Stimulated activated CD8-positive, alpha-beta memory T cell treated with anti-CD3 and anti-CD28 coated beads, Interleukin-7, amount 100 ng/mL, for 4 hours (primary cell): Measurements from ENCODE around the gene PAPPA2.

Experiments
- DNase-seq, 2 donors: peaks; one replicate each; pipeline ENCODE4 v3.0.0-alpha.2; 2020; ENCODE audit warnings: low read depth in 2 of 2

Gene PAPPA2

DNA sequence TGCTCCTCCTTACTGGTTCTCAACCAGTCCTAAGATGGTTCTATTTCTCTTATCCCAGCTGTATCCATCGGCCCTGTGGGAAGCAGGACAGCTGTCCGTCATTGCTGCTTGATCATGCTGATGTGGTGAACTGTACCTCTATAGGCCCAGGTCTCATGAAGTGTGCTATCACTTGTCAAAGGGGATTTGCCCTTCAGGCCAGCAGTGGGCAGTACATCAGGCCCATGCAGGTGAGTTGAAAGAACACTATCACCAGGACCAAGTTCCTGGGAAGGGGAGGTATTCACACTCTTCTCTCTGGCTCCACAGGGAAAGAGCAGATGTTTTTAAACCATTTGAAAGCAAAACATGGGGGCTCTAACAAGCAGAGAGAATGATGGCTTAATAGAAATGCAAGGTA, 302.6 kb downstream of the PAPPA2 start:
- DNase-seq: no peak

DNA sequence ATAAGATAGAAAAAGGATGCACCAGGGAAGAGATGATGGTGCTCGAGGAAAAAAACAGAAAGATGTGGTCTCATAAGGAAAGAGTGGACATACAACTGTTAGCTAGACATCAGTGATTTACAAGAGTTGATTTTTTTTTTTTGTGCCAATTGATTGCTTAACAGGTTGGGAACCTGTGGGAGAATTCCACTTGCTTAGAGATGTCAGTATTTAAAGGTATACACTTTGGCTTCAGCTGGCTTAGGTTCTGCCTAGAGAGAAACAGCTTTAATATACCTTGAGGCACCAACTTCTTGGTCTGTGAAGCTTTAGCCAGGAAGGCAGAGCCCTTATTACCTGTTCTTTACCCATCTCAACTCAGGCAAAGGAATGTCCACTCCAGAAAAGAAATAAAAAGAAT, 303.8 kb downstream of the PAPPA2 start:
- DNase-seq: no peak

DNA sequence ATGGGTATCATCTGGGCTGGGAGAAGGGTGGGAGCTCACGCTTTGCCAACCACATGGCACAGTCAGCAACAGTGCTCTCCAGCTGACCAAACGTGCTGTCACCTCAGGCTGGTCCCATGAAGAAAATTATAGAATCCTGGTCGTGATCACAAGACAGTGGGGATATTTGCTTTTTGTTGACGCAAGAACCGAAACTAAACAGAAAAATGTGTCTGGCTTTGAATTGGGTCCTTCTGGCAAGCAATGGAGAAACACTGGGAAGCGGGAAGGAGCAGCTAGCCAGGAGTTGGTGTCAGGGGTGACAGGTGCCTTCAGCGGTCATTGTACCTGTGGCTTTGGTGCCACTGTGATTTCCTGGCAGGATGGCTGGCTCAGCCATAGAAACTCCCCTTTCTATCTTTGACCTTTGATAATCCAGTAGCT, 304.8 kb downstream of the PAPPA2 start:
- no peak for DNase-seq

DNA sequence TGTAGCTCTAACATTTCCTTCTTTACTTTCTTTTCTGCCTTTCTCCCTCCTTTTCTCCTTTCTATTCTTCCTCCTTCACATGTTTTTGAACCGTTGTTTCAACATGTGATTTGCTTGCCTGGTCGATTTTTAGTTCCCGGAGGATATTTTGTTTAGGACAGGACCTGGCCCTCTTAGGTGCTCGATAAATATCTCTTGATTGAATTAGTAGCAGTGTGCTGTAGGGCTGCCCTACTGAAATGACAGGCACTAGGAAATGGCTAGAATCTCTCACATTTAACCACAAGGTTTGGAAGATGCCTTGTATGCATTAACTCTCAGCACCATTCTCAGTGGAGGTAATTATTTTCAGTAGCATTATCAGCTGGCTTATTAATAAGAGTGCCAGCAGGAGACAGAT, 305.6 kb downstream of the PAPPA2 start:
- DNase-seq: no peak

DNA sequence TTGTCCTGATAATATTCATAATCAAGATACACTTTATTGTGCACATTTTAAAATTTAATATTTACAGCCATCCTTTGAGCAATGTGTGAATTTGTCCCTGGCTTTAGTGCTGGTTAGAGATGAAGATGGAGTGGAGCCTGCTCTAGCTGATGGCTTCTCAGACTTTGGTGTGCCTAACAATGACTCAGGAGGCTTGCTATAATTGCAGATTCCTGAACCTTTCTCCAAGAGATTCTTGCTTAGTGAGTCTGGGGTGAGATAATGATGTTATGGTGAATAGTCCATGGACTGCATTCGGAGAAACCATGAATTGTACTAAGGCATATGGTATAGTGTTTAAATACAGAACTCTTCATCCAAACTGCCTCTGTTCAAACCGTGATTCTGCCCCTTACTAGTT, 307.1 kb downstream of the PAPPA2 start:
- no peak for DNase-seq

DNA sequence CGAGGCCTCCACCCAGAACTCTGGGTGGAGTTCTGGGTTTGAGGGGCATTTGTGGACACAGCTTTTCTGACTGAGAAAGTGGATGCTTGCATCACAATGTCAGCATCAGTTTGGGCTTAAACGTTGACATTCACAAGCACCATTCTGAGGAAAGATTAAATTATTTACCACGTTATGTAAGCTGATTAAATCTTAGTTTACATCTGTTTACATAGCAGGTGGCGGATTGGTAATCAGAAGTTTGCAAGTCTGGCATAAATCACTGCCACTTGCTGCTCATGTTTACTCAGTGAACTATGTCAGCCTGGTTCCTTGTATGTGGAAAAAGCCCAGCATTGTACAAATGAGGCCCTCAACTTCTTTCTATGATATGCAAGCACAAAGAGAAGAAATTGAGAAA, 310.1 kb downstream of the PAPPA2 start:
- DNase-seq: no peak

DNA sequence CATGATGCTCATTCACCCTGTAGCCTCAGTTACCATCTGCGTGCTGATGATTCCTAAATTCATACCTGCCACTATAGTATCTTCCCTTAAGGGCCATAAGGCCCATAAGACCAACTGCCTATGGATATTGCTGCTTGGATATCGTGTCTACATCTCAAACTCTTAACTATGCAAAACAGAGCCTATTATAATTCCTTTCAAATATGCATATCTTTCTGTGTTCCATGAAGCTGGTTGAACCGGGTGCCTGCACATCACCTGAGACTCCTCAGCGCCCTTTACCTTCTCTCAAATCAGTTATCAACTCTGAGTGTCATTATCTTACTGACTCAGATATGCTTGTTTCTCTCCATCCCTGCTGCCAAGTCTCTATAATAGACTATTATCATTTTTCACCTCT, 311.2 kb downstream of the PAPPA2 start:
- no peak for DNase-seq

DNA sequence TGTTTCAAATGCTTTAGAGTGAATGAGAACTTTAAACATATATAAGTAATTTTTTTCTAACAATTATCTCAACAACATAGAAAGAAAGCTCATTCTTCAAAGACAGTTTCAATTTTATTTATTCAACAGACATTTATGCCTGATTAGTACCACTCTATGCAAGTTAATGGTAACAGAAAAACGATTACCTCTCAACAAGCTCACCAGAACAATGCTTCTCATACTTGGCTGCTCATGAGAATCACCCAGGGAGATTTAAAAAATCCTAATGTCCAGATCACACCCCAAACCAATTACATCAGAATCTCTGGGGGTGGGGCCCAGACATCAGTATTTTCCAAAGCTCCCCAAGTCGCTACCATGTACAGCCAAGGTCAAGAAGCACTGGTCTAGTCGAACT, 312.4 kb downstream of the PAPPA2 start:
- no peak for DNase-seq

DNA sequence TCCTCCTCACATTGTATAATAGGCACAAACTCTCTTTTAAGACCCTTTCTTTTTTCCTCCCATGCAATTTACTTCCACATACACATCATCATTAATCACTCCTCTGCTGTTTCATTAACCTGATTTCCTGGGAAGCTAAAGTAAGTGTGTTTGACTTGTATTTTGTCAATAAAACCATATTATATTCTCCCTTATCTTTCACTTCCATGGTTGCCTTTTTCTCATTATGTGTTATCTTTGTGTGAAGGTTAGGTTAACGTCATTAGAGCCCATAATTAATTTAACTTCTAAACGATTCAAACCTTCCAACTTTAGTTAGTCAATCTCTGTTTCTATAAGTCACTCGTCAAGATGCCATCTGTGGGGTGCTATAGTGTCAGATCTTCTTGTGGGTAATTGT, 313.0 kb downstream of the PAPPA2 start:
- DNase-seq: no peak

DNA sequence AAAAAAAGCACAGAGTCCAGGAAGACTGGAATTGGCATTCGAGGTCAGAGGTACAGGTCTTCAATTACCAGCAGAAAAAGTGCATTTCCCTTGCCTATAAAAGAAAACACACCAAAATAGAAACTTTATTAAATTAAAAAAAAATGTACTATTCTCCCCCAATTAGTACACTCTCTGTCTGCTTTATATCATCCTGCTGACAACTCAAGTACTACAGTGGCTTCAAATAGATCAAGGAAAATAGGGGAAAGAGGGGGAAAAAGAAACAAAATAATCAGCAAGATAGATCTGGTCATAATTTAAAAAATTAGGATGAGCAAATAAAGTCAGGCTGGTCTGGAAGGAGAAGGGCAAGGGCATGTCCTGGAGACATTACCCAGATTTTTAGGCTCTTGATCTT, 315.1 kb downstream of the PAPPA2 start:
- no peak for DNase-seq

DNA sequence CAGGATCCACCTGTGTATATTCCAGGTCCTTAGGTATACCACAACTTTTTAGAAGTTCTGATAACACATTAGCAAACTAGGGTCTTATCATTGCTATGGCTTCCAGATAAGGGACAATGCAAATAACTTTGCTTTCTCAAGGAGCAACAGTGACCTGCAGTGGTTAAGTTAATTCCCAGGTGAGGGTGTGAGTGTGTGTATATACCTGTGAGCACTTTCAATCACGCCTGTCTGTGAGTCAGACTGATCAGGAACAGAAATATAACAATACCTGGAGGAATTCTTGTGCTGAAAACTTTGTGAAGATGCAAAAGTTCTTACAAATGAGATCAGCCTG, 317.0 kb downstream of the PAPPA2 start:
- no peak for DNase-seq

DNA sequence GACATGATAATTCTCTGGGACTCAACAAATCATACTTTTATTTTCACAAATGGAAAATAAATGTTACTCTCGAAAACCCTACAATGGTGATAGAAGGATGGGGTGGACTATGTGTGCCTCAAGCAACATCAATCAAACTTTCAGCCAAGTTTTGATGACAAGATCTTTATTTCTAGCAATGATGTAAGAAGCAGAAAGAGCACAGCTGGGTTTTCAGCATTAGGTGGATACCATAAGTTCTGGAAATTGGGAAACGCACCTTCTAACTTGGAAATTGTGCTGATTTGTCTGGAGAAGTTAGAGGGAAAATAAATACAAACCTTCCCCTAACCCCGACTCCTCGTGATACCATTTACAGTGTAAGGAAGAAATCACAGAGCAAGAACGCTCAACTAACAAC, 320.3 kb downstream of the PAPPA2 start:
- no peak for DNase-seq

DNA sequence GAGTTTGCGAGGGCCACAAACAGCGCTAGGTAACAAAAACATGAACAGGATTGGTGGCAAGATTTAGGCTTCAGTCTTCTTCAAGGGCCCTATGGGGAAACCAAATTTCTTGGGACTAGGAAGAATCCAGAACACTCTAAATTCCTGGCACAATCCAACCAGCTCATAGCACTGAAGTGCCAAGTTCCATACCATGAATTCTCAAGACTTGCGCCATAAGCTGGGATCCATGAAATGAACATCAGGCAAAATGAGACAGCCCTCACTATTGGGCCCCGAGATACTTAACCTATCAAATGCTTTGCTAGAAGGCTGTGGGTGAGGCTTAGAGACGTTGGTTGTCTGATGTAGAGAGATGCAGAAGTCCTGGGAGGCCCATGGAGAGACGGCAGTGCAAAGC, 322.1 kb downstream of the PAPPA2 start:
- no peak for DNase-seq

DNA sequence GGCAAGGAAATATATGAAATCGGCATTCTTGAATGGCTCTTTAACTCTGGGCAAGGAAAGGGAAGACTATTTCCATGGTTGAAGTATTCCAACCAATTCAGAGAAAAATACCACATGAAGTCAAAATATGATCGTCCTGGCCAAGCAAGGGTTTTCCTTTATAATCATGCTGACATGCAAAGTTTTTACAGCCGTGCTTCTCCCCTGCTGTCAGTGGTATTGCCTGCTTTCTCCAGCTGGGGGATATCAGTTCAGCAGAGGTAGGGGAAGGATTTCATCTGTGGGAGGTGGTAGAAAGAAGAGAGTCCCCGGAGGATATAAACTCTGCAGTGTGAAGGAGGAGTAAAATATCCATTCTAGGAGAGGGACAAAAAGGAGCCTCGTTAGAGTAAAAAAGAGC, 322.8 kb downstream of the PAPPA2 start:
- DNase-seq: no peak

DNA sequence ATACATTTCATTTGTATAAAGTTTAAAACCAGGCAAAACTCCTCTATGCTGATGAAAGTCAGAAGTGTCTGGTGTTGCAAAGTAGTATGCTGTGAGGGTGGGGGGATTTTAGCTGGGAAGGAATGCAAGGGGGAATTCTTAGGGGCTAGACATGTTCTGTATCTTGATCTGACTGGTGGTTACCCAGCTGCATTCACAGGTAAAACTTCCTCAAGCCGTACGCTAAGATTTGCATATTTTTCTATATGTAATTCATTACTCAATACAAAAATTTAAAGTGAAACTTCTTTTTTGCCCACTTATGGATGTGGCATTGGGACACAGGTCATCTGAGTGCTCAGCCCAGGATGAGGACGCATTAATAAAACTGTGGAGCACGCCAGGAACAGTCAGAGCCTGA, 323.3 kb downstream of the PAPPA2 start:
- no peak for DNase-seq

DNA sequence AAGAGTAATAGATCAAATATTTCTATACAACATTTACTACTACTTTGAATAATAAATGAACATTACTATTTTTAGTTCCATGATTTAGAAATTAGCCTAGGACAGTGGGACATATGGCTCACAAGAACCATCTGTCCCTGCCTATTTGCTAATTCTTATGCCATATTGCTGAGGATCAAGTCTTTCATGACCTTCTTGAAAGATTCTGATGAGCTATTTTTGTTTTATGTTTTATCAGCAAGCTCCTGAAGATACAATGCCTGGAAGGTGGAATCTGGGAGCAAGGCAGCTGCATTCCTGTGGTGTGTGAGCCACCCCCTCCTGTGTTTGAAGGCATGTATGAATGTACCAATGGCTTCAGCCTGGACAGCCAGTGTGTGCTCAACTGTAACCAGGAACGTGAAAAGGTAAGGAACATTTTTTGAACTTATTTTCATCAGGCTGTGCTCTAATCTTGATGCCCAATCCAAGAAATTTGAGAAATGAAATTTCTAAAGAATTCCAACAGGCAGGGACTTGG, 326.7 kb downstream of the PAPPA2 start:
- DNase-seq: no peak

DNA sequence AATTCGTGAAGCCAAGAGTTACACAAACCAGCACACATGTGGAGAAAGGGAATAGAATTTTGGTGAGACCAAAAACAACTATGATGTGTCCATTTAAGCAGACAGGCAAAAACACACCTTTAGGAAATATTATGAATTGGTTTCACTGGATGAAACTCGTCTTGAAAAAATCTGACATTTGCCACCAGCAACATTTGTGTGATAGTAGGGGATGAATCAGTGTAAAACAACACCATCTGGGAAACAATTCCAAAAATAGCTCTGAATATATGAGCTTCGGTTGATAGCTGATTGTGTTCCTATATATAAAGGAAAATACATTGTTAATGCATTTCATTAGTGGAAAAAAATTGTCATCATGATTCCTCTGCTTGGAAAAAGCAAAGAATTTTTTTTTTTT, 327.8 kb downstream of the PAPPA2 start:
- DNase-seq: no peak

DNA sequence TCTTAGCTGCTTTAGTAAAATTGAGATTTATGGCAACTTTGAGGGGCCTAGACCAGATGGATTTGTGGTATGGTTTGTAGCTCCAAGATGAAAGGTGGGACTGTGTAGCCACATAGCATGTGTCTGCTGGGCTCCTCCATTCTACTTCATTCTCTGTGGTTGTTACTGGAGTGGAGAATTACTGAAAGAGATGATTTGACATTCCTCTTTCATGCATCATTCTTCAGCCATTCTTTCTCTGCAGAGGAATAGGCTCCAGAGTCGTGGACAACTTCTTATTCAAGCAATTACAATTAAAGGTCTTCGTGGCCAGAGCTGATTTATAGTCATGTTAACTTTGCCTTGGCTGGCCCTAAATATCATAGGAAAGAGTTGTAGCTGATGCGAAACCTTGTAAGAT, 328.9 kb downstream of the PAPPA2 start:
- no peak for DNase-seq

DNA sequence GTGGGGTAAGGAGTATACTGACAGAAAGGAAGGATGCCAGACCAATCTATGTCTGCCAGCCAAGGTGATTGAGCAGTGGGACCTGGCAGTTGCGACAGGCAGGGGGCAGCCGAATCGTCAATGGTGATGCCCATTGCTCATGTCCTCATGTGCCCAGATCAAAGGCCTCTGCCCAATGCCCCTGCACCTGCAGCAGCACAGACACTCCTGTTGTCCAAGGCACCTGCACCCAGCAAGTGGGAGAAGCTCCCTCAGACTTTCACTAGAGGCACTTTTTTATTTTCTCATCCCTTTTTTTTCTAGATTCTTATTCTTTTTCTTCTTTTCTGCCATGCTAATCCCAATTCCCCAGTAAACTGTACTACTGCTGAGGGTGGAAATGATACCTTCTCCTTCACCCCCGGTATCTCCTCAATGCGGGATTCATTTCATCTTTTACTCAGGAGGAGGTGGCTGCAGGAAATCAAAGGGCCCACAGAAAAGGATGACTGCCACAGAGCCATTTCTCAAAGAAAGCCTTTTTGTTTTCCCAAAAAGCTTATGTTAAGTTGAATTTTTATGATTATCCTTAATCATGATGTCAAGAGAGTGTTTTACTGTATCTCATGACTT, 332.0 kb downstream of the PAPPA2 start:
- no peak for DNase-seq

DNA sequence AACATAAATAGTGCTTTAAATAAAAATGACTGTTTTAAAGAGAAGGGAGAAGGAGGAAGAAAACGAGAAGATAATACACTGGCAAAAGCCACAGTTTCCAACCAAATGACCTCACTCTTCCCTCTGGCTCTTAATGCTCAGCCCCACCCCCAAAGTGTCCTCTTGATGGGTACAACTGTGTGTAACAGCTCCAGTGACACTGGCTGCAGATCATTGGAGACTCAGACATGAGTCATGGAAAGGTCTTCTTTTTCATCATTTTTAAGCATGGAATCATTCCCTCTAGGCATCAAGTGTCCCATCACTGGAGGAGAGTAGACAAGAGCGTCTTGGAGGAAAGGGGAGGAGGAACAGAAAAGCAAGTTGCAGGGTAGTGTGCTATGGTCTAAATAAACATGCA, 333.0 kb downstream of the PAPPA2 start:
- DNase-seq: no peak

DNA sequence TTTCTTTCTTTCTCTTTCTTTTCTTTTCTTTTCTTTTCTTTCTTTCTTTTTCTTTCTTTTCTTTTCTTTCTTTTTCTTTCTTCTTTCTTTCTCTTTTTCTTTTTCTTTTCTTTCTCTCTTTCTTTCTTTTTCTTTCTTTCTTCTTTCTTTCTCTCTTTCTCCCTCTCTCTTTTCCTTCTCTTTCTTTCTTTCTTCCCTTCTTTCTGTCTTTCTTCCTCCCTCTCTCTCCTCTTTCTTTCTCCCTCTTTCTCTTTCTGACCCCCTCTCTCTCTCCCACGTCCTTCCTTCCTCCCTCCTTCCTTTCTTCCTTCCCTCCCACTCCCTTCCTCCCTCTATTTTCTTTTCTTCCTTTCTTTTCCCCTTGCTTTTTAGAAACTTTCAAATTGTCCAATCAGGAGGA, 333.6 kb downstream of the PAPPA2 start:
- DNase-seq: no peak

DNA sequence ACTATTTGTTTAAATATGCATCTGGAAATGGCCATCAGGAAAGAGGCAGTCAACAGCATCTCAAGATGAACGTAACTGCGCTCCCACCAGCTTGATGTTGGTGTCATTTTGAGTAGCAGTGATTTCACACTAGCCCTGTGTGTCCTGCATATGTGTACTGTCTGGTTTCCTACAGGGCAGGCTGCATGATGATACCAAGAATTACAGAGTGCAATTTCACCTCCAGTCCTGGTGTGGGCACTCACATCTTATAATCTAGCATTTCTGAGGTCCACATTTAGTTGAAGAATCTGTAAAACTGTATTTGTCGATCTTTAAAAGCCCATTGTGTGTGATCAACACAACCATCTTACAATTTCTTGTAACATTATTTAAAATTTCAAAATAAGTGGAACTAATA, 336.4 kb downstream of the PAPPA2 start:
- DNase-seq: no peak

DNA sequence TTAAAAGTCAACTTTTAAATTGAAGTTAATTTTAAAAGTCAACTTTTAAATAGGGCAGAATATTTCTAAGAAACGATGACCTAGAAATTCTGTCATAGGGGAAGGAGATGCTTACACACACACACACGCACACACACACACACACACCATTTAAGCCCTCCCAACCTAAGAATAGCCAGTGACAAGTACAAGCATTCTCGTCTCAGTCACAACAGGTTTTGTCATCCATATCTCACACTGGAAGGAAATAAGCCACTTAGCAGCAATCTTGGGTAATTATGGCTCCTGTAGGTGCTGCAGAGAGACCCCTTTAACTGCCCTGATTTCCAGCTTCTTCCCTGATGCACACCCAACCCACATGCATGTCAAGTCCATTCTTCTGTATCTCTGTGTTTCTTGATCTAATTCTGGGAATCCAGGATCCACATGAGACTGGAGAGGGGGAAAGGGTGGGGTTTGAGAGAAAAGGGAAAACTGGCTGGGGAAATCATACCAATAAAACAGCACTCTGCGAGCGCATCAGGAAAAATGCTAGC, 338.1 kb downstream of the PAPPA2 start:
- DNase-seq: no peak

DNA sequence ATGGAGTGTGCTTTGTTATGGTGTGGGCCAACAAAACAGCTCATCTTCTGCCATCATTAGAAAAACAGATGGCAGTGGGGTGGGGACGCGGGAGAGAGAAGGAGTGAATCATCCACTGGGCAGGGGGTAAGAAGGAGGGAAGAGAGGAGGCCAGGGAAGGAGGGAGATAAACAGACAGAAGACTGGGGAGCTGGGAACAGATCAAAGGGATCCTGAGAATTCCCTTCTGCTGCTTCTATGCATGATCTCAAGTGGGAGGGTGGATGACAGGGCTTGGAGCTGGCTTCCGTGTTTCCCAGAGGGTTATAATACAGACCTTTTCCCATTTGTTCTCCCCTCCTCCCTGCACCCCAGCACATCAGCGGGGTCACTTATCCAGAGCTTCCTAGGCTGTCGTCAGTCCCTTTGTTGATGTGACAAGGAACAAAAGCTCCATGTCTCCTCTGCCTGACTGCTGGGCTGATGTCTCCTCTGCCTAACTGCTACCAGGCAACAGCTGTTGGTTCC, 338.6 kb downstream of the PAPPA2 start:
- DNase-seq: no peak
